Left lung (tissue), 10 donors: ENCODE results near the gene BPIFB3. TPM values are rescaled to one million over a fixed set of nuclear protein-coding genes. Genes with fewer than 3 reads are reported as not detected.

ENCODE experiments used
- ATAC-seq: fragments of 200-7000 bp; cut with Tn5 transposase; one replicate; pipeline ENCODE4 v1.9.1; 2020; ENCODE audit warnings: moderate library complexity
- DNase-seq, 4 donors: peaks; one replicate each; pipeline ENCODE4 v3.0.0-alpha.2; 2013 to 2020
- H3K27ac ChIP-seq, 2 donors: fragments of 200-600 bp; sonication (generic) in 1 of 2; one replicate each; pipeline versions ENCODE4 v1.5.0 to v1.8.0; 2020 to 2021
- H3K27me3 ChIP-seq, 2 donors: fragments of 200-600 bp; sonication (generic) in 1 of 2; one replicate each; pipeline versions ENCODE4 v1.5.0 to v1.8.0; 2020 to 2021
- H3K36me3 ChIP-seq, 2 donors: fragments of 200-600 bp; sonication (generic) in 1 of 2; one replicate each; pipeline versions ENCODE4 v1.5.0 to v1.8.0; 2020 to 2021
- H3K4me1 ChIP-seq, 2 donors: fragments of 200-600 bp; one replicate each; pipeline ENCODE4 v1.8.0; 2021
- H3K4me3 ChIP-seq, 2 donors: fragments of 200-600 bp; sonication (generic) in 1 of 2; one replicate each; pipeline versions ENCODE4 v1.5.0 to v1.8.0; 2020 to 2021; ENCODE audit warnings: mild to moderate bottlenecking in 1 of 2
- H3K9me3 ChIP-seq, 2 donors: fragments of 200-600 bp; sonication (generic) in 1 of 2; one replicate each; pipeline versions ENCODE4 v1.5.0 to v1.8.0; 2020 to 2021
- intact Hi-C, 2 donors: fragments of 100-400 bp; cut with DNase I; formaldehyde crosslinking; loops; one replicate each; pipeline versions ENCODE4 v1.11.2 to v1.14.2; 2022
- polyA plus RNA-seq, 6 donors: library from polyadenylated mRNA; unstranded; fragments of 120-200 nt; gene quantifications; one replicate each; pipeline ENCODE4 v1.2.1, GENCODE V29; 2013; ENCODE audit not compliant: insufficient read length in 6 of 6
- total RNA-seq, 2 donors: library from RNA; stranded (reverse); fragmentation: NEBNext Ultra II Directional; extraction: Animal tissue kit (Norgen Biotek cat#: 25700); gene quantifications; one replicate each; pipeline ENCODE4 v1.2.1, GENCODE V29; 2021
- TF ChIP-seq, protein P1 (sequence below), 2 donors: fragments of 200-600 bp; sonication (generic) in 1 of 2; IDR thresholded peaks; one replicate each; pipeline versions ENCODE4 v1.5.0 to v1.8.0; 2021; ENCODE audit warnings: antibody characterized with exemption in 2 of 2
- donor health status: DM: no; HTN: yes; CAD: no.
- donor health status: DM: no; HTN: no; CAD: no.

BPIFB3 gene
- total and polyA plus RNA-seq, 8 donors, result not detected

DNA sequence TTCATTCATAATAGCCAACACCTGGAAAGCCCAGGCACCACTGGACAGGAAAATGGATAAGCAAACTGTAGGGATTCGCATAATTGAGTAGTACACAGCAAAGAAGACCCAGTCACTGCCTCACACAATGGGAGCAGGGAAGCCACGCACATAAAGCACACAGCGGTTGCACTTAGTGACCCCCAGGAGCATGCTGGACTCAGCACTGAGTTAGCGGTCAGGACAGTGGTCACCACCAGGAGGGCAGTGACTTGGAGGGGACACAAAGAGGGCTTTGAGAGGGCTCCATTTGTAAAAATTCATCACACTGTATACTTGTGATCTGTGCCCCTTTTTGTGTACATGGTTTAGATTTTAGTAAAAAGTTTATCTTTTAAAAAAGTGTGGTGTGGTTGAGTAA is 2.4 kb upstream of the BPIFB3 start:
- DNase-seq (no peak), ATAC-seq (no peak)
- no peak overlapping the region for H3K4me3 ChIP-seq
- H3K9me3 ChIP-seq, result peaks cover 0 to 3% of the 10 kb centered on the region in 2 donors
- no peaks in the 10 kb centered on the region for H3K36me3 ChIP-seq
- no peak overlapping the region for H3K27ac ChIP-seq
- H3K27me3 ChIP-seq, result peaks cover 0 to 4% of the 10 kb centered on the region in 2 donors
- no peaks in the 10 kb centered on the region for H3K4me1 ChIP-seq
- intact Hi-C loops, result no loop called here
- TF ChIP-seq, protein P1, sequence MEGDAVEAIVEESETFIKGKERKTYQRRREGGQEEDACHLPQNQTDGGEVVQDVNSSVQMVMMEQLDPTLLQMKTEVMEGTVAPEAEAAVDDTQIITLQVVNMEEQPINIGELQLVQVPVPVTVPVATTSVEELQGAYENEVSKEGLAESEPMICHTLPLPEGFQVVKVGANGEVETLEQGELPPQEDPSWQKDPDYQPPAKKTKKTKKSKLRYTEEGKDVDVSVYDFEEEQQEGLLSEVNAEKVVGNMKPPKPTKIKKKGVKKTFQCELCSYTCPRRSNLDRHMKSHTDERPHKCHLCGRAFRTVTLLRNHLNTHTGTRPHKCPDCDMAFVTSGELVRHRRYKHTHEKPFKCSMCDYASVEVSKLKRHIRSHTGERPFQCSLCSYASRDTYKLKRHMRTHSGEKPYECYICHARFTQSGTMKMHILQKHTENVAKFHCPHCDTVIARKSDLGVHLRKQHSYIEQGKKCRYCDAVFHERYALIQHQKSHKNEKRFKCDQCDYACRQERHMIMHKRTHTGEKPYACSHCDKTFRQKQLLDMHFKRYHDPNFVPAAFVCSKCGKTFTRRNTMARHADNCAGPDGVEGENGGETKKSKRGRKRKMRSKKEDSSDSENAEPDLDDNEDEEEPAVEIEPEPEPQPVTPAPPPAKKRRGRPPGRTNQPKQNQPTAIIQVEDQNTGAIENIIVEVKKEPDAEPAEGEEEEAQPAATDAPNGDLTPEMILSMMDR (IDR thresholded peaks at IDR 0.05), result no peak

DNA sequence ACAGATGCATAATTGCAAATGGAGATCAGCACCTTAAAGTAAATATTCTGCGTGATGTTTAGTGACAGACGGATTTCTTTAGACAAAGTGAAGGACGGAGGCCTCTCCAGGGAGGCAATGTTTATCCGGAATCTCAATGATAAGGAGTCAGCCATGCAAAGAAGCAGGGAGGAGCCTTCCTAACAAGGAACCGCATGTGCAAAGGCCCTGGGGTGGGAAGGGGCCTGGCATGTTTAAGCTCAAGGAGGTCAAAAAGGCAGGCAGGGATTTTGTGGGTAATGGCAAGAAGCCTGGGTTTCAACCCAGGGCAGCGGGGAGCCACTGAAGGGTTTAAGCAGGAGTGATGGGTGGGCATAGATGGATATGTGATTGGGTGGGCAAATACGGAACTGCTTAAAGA is 678 bp downstream of the BPIFB3 start:
- TF ChIP-seq, protein P1 (IDR thresholded peaks at IDR 0.05), result no peak
- Histone ChIP-seq H3K27me3 (peaks cover 0 to 4% of the 10 kb centered on the region in 2 donors), H3K9me3 (no peaks in the 10 kb centered on the region), H3K36me3 (no peaks in the 10 kb centered on the region), H3K4me1 (no peaks in the 10 kb centered on the region), H3K4me3 (no peak overlapping the region), H3K27ac (no peak overlapping the region)
- intact Hi-C loops, result no loop called here
- ATAC-seq (no peak), DNase-seq (no peak)

DNA sequence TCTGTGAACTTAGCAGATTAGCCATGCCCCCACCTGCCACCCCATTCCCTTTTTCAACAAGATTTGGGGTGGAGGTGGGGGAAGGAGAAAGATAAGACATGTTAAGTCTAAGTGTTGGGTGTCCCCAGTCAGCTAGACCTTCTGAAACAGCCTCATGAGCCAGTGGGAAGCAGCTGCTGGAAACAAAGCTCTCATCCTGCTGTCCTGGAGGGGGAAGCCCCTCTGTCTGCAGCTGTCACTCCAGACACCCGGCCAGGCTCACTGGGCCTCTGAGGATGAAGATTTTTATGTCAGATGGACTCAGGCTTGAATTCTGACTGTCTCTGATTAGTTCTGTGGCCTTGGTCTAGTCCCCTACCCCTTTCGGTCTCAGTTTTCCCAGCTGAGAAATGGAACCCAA is 1.1 kb downstream of the BPIFB3 start:
- TF ChIP-seq, protein P1 (IDR thresholded peaks at IDR 0.05), result no peak
- no peaks in the 10 kb centered on the region for H3K4me1 ChIP-seq
- H3K27me3 ChIP-seq, result peaks cover 0 to 4% of the 10 kb centered on the region in 2 donors
- intact Hi-C loops, result no loop called here
- no peak overlapping the region for H3K27ac ChIP-seq
- no peaks in the 10 kb centered on the region for H3K9me3 ChIP-seq
- ATAC-seq (no peak), DNase-seq (no peak)
- no peak overlapping the region for H3K4me3 ChIP-seq
- H3K36me3 ChIP-seq, result no peaks in the 10 kb centered on the region

DNA sequence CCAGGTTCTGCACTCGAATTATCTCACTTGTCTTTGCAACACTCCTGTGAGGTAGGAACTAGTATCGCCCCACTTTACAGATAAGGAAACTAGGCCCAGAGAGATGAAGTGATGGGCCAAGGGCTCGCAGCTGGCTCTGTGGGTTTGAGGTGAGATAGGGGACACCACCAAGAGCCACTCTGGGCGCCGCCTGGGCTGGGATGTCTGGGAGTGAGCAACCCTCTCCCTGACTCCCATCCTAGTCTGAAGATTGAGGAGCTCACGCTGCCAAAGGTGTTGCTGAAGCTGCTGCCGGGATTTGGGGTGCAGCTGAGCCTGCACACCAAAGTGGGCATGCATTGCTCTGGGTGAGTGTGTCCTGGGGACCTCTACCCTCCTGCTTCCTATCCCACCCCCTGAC is 5.4 kb downstream of the BPIFB3 start:
- TF ChIP-seq, protein P1 (IDR thresholded peaks at IDR 0.05), result no peak
- Histone ChIP-seq H3K27ac (no peak overlapping the region), H3K27me3 (no peaks in the 10 kb centered on the region), H3K4me3 (no peak overlapping the region), H3K9me3 (no peaks in the 10 kb centered on the region), H3K4me1 (no peaks in the 10 kb centered on the region), H3K36me3 (no peaks in the 10 kb centered on the region)
- no peak for ATAC-seq
- DNase-seq, result no peak
- intact Hi-C loops, result no loop called here

DNA sequence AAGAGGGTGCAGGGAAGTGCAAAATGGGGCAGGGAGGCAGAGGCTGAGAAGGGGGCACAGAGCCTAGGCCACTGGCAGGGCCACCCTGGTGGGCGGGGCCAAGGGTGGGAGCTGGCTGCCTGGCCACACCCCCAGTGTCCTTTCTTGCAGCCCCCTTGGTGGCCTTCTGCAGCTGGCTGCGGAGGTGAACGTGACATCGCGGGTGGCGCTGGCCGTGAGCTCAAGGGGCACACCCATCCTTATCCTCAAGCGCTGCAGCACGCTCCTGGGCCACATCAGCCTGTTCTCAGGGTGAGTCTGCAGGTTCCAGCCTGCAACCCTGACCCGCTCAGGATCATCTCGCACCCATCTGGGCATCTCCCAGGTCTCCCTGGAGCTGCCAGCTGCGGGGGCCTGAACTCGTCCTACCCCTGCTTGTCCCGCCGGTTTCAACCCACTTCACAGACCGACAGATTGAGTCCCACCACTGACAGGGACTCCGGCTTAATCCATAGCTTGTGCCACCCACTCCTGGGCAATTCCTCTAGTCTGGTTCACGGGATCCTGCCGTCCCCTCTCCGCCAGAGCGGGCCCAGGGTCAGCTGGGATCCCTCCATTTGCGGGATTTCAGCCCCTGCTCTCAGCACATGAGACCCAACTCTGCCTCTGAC is 6.2 kb downstream of the BPIFB3 start:
- H3K36me3 ChIP-seq, result no peaks in the 10 kb centered on the region
- H3K27ac ChIP-seq, result no peak overlapping the region
- no peak overlapping the region for H3K4me3 ChIP-seq
- no peaks in the 10 kb centered on the region for H3K9me3 ChIP-seq
- intact Hi-C loops, result no loop called here
- TF ChIP-seq, protein P1 (IDR thresholded peaks at IDR 0.05), result no peak
- ATAC-seq, result no peak
- DNase-seq, result no peak
- no peaks in the 10 kb centered on the region for H3K27me3 ChIP-seq
- no peaks in the 10 kb centered on the region for H3K4me1 ChIP-seq
